GM18502 (cell line): ENCODE data around the gene TLN1.

Experiments used
- ATAC-seq: cut with Tn5 transposase; IDR thresholded peaks from one replicate; pipeline ENCODE4 v1.9.1; 2021; ENCODE audit warnings: mild to moderate bottlenecking; ENCODE audit not compliant: unreplicated experiment, poor library complexity

Gene TLN1

DNA sequence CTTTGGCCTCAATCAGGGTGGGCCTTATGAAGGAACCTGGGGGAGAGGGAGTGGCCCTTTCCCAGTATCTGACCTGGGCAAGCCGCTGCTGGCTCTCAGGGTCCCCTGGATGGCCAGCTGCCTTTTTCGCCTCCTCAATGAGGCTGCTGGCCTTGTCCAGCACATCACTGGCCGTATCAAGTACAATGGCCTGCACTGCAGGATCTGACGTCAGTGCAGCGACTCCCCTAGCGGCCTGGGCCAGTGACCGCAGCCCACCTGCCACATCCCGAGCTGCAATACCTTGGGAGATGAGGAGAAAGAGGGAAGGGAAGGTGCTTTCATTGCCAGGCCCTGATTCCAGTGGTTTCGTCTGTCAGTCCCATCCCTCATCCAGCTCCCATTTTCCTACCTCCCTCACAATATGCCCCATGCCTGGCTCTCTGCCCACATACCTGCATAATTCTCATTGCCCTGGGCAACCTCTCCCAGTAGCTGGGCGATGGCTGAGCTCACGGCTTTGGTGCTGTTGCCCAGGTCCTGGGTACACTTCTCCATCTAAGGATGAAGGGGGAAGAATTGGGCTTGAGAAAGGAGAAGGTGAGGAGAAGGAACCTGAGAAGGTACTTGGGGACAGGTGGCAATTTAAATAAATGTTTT, 19.1 kb downstream of the TLN1 start:
- ATAC-seq = no peak

DNA sequence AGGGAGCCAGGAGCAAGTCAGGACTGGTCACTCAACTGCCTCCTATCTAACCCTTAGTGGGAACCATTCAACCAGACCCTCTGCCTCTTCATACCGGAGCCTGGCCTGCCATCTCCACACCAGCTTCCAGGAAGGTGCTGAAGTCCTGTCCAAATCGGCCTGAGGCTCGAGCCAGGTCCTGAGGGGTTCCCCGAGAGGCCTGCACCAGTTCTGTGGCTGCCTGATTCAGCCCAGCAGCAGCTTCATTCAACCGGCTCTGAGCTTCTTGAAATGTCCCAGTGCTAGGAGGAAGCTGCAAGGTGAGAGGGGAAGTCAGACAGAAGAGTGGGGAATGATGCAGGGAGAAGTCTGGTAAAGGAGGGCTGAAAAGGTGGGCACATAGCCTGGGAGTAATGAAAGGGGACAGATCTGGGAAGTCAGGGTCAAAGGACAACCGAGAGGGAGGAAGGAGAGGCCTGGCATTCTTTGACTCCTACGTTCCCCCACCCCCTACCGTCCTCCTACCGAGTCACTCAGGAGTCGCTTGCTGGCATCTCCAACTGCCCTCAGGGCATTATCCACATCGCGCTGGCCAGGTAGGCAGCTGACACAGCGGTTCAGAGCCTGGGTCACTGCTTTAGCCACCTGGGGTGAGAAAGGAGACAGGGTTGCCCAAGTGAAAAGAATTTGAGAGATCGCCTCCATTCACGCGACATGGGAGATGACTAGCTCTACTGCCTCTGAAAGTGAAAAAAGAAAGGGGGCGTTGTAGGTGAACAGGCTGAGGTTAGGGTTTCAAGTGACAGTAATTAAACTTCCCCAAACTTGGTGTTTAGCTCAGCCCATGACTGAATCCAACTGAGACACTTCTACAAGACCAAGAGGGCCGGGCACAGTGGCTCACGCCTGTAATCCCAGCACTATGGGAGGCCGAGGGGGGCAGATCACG, 20.2 kb downstream of the TLN1 start:
- no peak for ATAC-seq

DNA sequence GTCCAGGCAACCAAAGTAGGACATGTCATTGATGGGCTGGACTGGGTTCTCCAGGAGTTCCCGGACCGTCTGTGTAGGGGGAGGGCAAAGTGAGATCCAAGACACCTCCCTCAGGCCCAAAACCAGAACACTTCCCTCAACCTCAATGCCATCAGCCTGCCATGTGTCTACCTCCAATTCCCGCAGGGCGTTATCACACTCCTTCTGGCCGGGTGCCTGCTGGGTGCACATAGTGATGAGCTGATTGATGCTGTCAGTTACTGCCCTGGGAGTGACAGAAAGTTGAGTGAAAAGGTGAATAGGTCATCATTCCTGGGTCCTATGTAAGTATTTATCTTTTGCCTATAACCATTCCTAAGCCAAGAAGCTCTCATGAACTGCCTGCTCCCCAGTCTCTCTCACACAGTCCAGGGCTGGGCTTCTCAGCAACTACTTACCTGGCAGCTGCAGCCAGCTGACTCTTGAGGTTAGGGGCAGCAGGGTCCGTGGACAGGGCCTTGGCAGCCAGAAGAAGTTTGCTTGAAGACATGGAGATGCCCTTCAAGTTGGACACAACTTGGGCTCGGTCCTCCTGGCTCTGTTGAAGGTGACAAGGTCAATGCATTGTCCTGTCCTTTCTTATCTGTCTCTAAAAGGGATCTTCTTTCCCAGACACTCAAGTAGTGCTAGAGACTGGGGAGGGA, 21.0 kb downstream of the TLN1 start:
- ATAC-seq = no peak

DNA sequence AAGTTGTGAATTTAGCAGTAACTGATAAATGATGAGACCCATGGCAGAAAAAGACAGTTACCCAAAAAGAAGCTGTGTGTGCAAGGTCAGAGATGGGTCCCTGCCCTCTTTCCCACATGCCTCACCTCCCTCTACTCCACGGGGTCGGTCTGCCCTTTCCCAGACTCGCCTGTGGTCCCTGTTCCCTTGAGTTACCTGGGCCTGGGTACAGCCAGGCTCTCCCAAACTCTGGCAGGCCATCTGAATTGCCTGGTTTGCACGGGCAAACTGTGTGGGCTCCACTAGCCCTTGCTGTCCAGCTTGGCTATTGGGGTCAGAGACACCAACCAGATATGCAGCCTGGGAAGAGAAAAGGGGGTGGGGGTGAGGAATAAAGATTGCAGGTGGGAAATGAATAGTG, 23.8 kb downstream of the TLN1 start:
- ATAC-seq = no peak

GRCh38 chr9:35706951-35707350, 25.0 kb downstream of the TLN1 start:
- ATAC-seq = no peak

DNA sequence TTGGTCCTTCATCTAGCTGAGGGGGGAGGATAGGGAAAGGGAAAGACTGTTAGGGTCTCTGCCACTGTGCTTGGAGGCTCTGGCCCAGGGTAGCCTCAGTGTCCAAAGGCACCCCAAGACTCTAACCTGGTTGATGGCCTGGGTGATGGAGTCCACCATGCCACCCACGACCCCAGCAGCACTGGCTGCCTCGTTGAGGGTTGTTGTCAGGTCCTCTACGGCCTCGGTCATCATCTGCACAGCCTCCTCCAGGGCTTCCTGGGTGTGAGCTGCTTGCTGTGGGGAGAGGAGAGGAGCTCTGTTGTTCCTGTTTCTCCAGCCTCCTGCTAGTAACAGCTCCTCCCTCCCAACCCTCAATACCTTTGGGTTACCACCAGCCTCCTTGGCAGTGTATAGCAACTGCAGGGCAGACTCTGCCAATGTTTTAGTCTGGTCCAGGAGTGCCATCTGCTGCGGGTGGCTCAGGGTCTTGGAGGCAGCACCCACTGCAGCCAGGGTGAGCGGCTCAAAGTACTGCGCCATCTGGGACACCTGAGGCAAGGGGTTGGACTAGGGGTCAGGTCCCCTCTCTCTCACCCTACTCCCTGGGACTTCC, 26.1 kb downstream of the TLN1 start:
- ATAC-seq = no peak

- ATAC-seq = no peak
These were observed 26.6 kb downstream of the TLN1 start for GRCh38 chr9:35705372-35705771.

GRCh38 chr9:35703906-35704672, 27.9 kb downstream of the TLN1 start:
- ATAC-seq = no peak

GRCh38 chr9:35702696-35703095, 29.3 kb downstream of the TLN1 start:
- ATAC-seq = no peak

DNA sequence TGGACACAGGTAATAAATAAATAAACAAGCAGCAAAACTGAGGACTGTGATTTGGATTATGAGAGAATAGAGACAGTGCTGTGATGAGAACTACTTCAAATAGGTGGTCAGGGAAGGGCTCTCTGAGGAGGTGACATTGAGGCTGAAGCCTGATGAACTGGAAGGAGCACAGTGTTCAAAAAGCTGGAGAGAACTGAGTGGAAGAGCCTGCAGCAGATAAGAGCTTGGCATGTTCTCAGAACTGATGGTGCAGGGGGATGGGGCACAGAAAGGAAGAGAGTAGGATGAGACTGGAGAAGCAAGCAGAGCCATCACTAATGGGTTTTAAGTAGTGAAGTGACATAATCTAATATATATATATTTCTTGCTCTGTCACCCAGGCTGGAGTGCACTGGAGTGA, 31.1 kb downstream of the TLN1 start:
- no peak for ATAC-seq

- ATAC-seq = no peak
These were observed 32.0 kb downstream of the TLN1 start for GRCh38 chr9:35700031-35700430.

DNA sequence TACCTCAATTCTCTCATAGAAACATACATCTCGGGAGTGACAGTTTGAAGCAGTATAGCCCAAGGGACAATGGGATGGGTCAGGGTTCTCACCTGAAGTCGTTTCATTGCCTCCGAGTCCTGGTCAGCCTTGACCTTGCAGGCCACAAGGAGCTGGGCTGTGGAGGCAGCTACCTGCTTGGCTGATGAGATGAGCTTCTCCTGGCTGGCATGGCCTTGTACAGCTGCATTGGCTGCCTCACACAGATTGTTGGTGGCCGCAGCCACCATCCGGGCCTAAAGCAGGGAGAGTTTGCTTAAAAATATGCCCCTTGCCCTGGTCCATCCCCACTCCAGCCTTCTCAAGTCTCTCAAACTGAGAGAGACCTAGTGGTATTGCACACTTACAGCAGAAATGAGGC, 33.8 kb downstream of the TLN1 start:
- ATAC-seq = no peak

DNA sequence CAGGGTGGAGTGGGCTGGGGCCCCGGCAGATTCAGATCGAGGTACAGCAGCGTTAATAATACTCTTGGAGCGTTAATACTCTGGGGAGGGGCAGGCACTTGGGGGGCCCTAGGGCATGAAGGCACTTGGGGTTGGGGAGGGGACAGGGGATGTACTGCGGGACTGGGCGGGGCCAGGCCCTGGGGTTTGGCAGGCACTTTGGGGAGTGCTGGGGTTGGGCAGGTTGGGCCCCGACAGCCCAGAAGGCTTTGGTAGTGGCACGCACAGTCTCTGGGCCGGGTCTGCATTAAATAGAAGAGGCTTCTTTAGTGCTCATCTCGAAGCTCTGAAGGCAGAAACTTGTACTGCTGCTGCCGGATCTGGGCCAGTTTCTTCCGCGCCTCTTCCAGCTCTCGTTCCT, 34.5 kb downstream of the TLN1 start:
- no peak for ATAC-seq

DNA sequence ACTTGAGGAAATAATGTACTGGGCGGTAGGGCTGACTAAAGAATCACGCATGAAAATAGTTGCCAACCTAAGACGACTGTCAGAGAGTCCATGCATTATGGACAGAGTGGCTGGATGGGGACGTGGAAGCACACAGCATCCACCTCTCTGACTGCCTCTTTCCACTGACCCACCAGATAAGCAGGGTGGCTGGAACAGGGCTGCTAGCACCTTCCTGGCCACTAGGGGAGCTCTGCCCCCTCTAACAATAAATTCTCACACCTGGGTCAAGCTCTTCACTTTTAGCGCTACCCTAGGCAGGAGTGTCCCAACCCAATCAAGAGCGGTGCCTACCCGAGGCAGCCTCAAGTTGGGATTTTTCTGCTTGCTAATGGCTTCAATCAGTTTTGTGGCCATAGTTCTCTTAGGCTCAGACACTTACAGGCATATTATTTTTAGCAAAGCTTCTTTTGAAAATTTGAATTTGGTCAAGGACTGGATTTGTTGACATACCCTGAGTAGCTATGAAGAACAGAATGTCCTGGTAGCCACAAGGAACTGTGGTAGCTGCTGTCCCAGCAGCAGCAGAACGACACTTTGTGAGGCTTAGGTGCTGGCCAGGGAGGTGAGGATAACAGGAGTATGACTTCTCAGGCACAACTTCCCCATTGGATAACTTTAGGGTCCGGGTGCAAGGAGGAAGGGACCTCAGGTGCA, 35.3 kb downstream of the TLN1 start:
- ATAC-seq = no peak

DNA sequence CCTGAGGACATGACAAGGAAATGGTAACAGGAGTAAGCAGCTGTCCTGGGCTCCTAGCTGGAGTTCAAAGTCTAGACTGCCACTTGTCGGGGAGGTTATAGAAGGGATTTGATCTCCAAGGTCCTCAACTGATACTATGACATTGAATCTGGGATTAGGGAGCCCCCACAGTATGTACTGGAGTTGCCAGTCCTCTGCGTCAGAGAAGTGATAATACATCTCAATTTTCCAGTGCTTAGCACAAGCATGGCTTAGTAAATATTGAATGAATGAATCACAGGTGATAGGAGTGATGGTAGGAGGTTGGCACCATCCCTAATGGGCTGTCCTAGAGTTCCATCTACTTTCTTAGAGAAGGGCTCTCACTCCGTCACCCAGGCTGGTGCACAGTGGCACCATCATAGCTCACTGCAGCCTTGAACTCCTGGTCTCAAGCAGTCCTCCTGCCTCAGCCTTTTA, 36.0 kb downstream of the TLN1 start:
- no peak for ATAC-seq

GRCh38 chr9:35691757-35692301, 40.2 kb downstream of the TLN1 start:
- ATAC-seq = no peak

DNA sequence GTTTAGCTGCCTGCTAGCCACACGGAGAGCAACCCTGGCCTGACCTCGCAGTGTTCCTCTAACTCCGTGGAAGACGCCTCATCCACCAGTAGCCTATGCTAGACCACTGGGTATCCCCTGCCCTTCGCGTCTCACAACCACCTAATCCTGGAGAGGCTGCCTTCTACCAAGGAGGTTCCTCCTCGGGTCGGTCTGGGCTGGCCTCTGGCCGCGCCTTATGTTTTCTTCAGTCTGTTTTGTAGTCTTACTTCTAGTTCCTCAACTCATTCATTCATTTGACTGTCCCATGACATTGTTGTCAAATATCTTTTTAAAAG, 40.7 kb downstream of the TLN1 start:
- ATAC-seq = no peak

- no peak for ATAC-seq
These were observed 41.2 kb downstream of the TLN1 start for GRCh38 chr9:35690614-35691333.

DNA sequence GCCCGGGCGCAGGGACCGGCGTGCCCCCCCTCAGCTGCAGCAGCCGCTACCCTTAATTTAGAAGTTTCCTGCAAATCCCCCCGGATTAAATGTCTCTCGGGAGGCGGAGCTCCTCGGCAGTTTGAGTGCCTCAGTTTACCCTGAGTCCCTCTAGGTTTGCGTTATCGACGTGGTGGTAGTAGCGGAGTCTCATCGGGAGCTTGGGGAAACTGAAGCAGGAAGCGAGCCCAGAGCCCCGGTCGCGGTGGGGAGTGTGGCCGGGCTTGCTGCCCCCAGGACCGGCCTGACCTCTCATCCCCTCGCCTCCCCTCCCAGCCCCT, 41.7 kb downstream of the TLN1 start:
- no peak for ATAC-seq
